Upper lobe of left lung (tissue), 6 donors: Measurements from ENCODE around the gene PTPRK. TPM values are rescaled to one million over a fixed set of nuclear protein-coding genes. Genes with fewer than 3 reads are reported as not detected.
A peak's percentile ranks its signal among the peaks of the same experiment; 100 is the strongest.

Experiments
- ATAC-seq, 2 donors: fragments of 200-7000 bp; cut with Tn5 transposase; one replicate each; pipeline ENCODE4 v1.9.1; 2022; ENCODE audit warnings: mild to moderate bottlenecking in 2 of 2, moderate library complexity in 2 of 2; ENCODE audit not compliant: low FRiP score in 2 of 2
- DNase-seq, 2 donors: peaks; one replicate each; pipeline ENCODE4 v3.0.0-alpha.2; 2019 to 2020
- H3K27ac ChIP-seq, 4 donors: fragments of 200-600 bp; sonication (generic); one replicate each; pipeline ENCODE4 v1.5.1; 2016 to 2019
- H3K27me3 ChIP-seq, 4 donors: fragments of 200-600 bp; sonication (generic); one replicate each; pipeline ENCODE4 v1.5.1; 2017 to 2019
- H3K36me3 ChIP-seq, 4 donors: fragments of 200-600 bp; sonication (generic); one replicate each; pipeline ENCODE4 v1.5.1; 2016 to 2019
- H3K4me1 ChIP-seq, 4 donors: fragments of 200-600 bp; sonication (generic); one replicate each; pipeline ENCODE4 v1.5.1; 2018 to 2019
- H3K4me3 ChIP-seq, 4 donors: fragments of 200-600 bp; sonication (generic); one replicate each; pipeline ENCODE4 v1.5.1; 2017 to 2019; ENCODE audit warnings: mild to moderate bottlenecking in 2 of 4, moderate library complexity in 1 of 4
- H3K9me3 ChIP-seq, 4 donors: fragments of 200-600 bp; sonication (generic); one replicate each; pipeline ENCODE4 v1.5.1; 2018 to 2019
- CTCF ChIP-seq, 6 experiments: fragments of 450-650 bp in 4 of 6; fragments of 200-600 bp in 2 of 6; sonication (generic) in 2 of 6; IDR thresholded peaks; one replicate each; pipeline ENCODE4 v1.5.1; 2016 to 2019; ENCODE audit warnings: antibody characterized with exemption in 6 of 6
- EP300 ChIP-seq, 4 donors: sonication (generic); formaldehyde crosslinking; IDR thresholded peaks; one replicate each; pipeline ENCODE4 v1.5.1; 2017; ENCODE audit warnings: antibody characterized with exemption in 4 of 4, control low read depth in 2 of 4
- POLR2A ChIP-seq, 4 donors: fragments of 450-650 bp; IDR thresholded peaks; one replicate each; pipeline ENCODE4 v1.5.1; 2016 to 2017; ENCODE audit warnings: antibody characterized with exemption in 4 of 4, mild to moderate bottlenecking in 2 of 4
- POLR2AphosphoS5 ChIP-seq, 2 donors: sonication (generic); formaldehyde crosslinking; IDR thresholded peaks; one replicate each; pipeline ENCODE4 v1.5.1; 2017; ENCODE audit warnings: antibody characterized with exemption in 2 of 2
- WGBS, 2 donors: methylation state at CpG; one replicate each; pipeline ENCODE4 v1.1.5; 2017 to 2018; 5-methylcytosine and 5-hydroxymethylcytosine counted together
- total RNA-seq, 6 donors: library from RNA; depleted of rRNA in 4 of 6; stranded (reverse); fragments of >200 nt in 4 of 6; gene quantifications; one replicate each; pipeline versions ENCODE4 v1.1.0 to v1.2.1, GENCODE V29; 2016 to 2021
- donor health status: DM: no; HTN: no; CAD: no; lungs with moderate emphysema.
- donor health status: DM: no; HTN: yes; CAD: no; lungs with severe emphysema.

Gene PTPRK
- total RNA-seq, 6 donors from 2014 or later: 42.7 to 97.4 (median 65.2) TPM

GRCh38 chr6:128240024-128240428, 280.4 kb downstream of the PTPRK start:
- TF ChIP-seq EP300 (IDR thresholded peaks at IDR 0.05): no peak
- no peak for TF ChIP-seq POLR2AphosphoS5 (IDR thresholded peaks at IDR 0.05)
- TF ChIP-seq POLR2A (IDR thresholded peaks at IDR 0.05): no peak
- no peak for TF ChIP-seq CTCF (IDR thresholded peaks at IDR 0.05)
- H3K36me3 ChIP-seq: no peaks in the 10 kb centered on the region
- H3K9me3 ChIP-seq: no peaks in the 10 kb centered on the region
- WGBS, 2 donors: 51 to 61% methylated on average over 3 of the region's 3 CpGs
- peaks cover 0 to 13% (median 4%) of the 10 kb centered on the region in 4 donors for H3K4me1 ChIP-seq
- H3K4me3 ChIP-seq: no peak overlapping the region
- DNase-seq (no peak), ATAC-seq (no peak)
- H3K27me3 ChIP-seq: no peaks in the 10 kb centered on the region
- no peak overlapping the region for H3K27ac ChIP-seq

- Histone ChIP-seq H3K36me3 (no peaks in the 10 kb centered on the region), H3K9me3 (no peaks in the 10 kb centered on the region), H3K4me1 (peaks cover 0 to 13% (median 4%) of the 10 kb centered on the region in 4 donors), H3K27me3 (no peaks in the 10 kb centered on the region), H3K27ac (no peak overlapping the region), H3K4me3 (no peak overlapping the region)
- DNase-seq (no peak), ATAC-seq (no peak)
- WGBS, 2 donors: 82% methylated on average over 1 of the region's 1 CpG
- TF ChIP-seq CTCF (IDR thresholded peaks at IDR 0.05) (no peak), EP300 (IDR thresholded peaks at IDR 0.05) (no peak), POLR2A (IDR thresholded peaks at IDR 0.05) (no peak), POLR2AphosphoS5 (IDR thresholded peaks at IDR 0.05) (no peak)
Observed at GRCh38 chr6:128239146-128239545, 281.3 kb downstream of the PTPRK start.

- Histone ChIP-seq H3K36me3 (no peaks in the 10 kb centered on the region), H3K4me3 (no peak overlapping the region), H3K27me3 (no peaks in the 10 kb centered on the region), H3K27ac (no peak overlapping the region), H3K9me3 (no peaks in the 10 kb centered on the region), H3K4me1 (peaks cover 0 to 13% (median 4%) of the 10 kb centered on the region in 4 donors)
- ATAC-seq (no peak), DNase-seq (no peak)
- TF ChIP-seq POLR2AphosphoS5 (IDR thresholded peaks at IDR 0.05) (no peak), POLR2A (IDR thresholded peaks at IDR 0.05) (no peak), CTCF (IDR thresholded peaks at IDR 0.05) (no peak), EP300 (IDR thresholded peaks at IDR 0.05) (no peak)
- WGBS, 2 donors: 71 to 84% methylated on average over 1 of the region's 1 CpG
Observed at GRCh38 chr6:128238225-128238624, 282.2 kb downstream of the PTPRK start.

GRCh38 chr6:128235556-128235955, 284.8 kb downstream of the PTPRK start:
- no peak for DNase-seq
- TF ChIP-seq CTCF (IDR thresholded peaks at IDR 0.05): no peak
- TF ChIP-seq EP300 (IDR thresholded peaks at IDR 0.05): no peak
- TF ChIP-seq POLR2AphosphoS5 (IDR thresholded peaks at IDR 0.05): no peak
- TF ChIP-seq POLR2A (IDR thresholded peaks at IDR 0.05): no peak
- no peaks in the 10 kb centered on the region for H3K36me3 ChIP-seq
- H3K27ac ChIP-seq: no peak overlapping the region
- no peak for ATAC-seq
- H3K9me3 ChIP-seq: no peaks in the 10 kb centered on the region
- 83 to 100% methylated on average over 4 of the region's 4 CpGs for WGBS, 2 donors
- H3K4me1 ChIP-seq: peaks cover 0 to 13% (median 4%) of the 10 kb centered on the region in 4 donors
- H3K4me3 ChIP-seq: no peak overlapping the region
- no peaks in the 10 kb centered on the region for H3K27me3 ChIP-seq

GRCh38 chr6:128233531-128233930, 286.9 kb downstream of the PTPRK start:
- ATAC-seq (no peak), DNase-seq (peak in 1 of 2 donors; percentile 3)
- TF ChIP-seq POLR2AphosphoS5 (IDR thresholded peaks at IDR 0.05) (no peak), EP300 (IDR thresholded peaks at IDR 0.05) (no peak), CTCF (IDR thresholded peaks at IDR 0.05) (no peak), POLR2A (IDR thresholded peaks at IDR 0.05) (no peak)
- Histone ChIP-seq H3K4me3 (no peak overlapping the region), H3K4me1 (no peaks in the 10 kb centered on the region), H3K27me3 (no peaks in the 10 kb centered on the region), H3K36me3 (no peaks in the 10 kb centered on the region), H3K9me3 (no peaks in the 10 kb centered on the region), H3K27ac (no peak overlapping the region)
- WGBS, 2 donors: 90 to 92% methylated on average over 6 of the region's 6 CpGs
